ENCODE measurements around the gene PODNL1.

DNA sequence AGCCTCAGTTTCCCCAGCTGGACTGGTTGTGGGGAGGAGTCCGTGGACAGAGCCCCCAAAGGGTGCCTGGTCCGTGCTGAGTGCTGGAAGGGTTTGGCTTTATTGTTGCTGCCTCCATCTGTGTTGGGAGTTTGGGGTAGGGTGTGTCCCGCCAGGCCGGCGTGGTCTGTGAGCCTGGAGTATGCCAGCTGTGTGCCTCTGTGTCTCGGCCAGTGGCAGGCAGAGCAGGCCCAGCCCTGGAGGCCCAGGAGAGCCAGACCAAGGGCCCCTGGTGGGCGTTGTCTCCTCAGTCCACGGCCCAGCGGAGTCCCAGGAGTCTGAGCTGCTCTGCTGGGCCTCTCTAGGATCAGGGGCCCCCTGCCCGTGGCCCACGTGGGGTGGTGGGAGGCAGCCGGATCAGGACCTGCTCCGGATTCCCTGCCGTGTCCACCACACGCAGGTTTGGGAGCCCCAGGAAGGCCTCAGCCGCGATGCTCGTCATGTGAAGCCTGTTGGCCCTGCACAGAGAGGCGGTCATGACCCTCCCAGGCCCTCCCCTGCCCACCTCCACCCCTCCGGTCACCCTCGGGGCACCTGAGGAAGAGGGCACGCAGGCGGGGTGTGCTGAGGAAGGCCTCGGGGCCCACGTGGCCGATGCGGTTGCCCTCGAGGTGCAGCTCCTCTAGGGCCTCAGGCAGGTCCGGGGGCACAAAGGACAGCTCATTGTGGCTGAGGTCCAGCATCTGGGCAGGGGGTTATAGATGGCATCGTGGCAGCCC, 6.6 kb downstream of the PODNL1 start:
- TF ChIP-seq EZH2 (IDR thresholded peaks at IDR 0.05; ENCODE audit: insufficient read depth, poor library complexity, severe bottlenecking) (no peak), EZH2phosphoT487 (IDR thresholded peaks at IDR 0.05; ENCODE audit: insufficient read depth, low read depth) (no peak)

Measured in GM23248 (cell line).